GM21717 (cell line): ENCODE measurements around the gene COPG1.

Experiments
- ATAC-seq: cut with Tn5 transposase; IDR thresholded peaks from one replicate; pipeline ENCODE4 v1.9.1; 2021; ENCODE audit warnings: mild to moderate bottlenecking, moderate library complexity; ENCODE audit not compliant: unreplicated experiment

The COPG1 gene

GRCh38 chr3:129278439-129278965, 29.1 kb downstream of the COPG1 start, which contains the start of gene HMCES:
Gene HMCES, plus strand, starts transcription at chr3:129278870. Its CDS starts 863 bp downstream, at chr3:129279733.
- ATAC-seq = peak; percentile 47

GRCh38 chr3:129278966-129279906, 29.8 kb downstream of the COPG1 start:
- ATAC-seq = no peak

DNA sequence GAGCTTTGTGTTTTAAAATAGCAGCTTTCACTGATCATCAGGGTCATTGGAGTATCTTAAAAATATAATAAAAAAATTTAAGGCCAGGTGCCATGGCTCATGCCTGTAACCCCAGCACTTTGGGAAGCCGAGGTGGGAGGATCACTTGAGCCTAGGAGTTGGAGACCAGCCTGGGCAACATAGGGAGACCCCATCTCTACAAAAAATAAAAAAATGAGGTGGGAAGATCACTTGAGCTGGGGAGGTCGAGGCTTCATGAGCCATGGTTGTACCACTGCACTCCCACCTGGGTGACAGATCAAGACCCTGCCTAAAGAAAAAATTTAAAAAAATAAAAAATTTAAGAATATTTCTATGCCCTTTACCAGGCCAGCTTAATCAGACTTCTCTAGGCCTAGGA, 30.8 kb downstream of the COPG1 start:
- no peak for ATAC-seq

- ATAC-seq = no peak
These were observed 32.3 kb downstream of the COPG1 start for GRCh38 chr3:129281726-129282125.

- ATAC-seq = peak; percentile 62
These were observed 33.4 kb downstream of the COPG1 start for GRCh38 chr3:129282727-129283327.

GRCh38 chr3:129286081-129286480, 36.7 kb downstream of the COPG1 start:
- ATAC-seq = no peak

DNA sequence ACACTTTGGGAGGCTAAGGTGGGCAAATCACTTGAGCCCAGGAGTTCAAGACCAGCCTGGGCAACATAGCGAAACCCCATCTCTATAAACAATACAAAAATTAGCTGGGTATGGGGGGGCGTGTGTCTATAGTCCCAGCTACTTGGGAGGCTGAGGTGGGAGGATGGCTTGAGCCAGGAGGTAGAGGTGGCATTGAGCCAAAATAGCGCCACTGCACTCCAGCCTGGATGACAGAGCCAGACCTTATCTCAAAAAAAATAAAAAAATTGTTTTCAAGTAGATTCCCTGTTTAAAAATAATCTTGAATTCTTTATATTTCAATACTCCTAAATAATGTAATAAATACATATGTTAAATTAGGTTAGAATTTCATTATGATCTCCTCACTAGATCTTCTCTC, 39.0 kb downstream of the COPG1 start:
- ATAC-seq = no peak

DNA sequence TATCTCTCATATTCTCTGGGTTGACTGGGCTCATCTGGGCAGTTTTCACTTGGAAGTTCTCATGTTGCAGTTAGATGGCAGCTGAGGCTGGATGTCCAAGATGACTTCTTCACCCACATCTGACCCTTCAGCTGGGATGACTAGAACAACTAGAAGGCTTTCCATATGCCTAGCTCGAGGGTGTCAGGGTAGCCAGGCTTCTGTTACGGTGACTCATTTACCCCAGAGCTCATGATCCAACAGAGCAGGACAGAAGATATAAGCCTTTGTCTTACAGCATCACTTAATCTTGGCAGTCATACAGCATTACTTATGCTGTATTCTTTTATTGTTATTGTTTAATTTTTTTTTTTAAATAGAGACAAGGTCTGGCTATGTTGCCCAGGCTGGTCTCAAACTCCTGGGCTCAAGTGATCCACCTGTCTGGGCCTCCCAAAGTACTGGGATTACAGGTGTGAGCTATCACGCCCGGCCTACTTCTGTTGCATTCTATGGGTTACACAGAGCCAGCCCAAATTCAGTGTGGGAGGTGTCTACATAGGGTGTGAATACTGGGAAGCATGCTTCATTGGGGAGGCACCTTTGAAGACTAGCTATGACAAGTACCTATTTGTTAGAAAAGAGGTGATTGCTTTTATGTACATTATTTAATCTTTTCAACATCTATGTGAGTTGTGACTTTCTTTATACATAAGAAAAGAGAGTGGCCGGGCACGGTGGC, 40.0 kb downstream of the COPG1 start:
- ATAC-seq = no peak

DNA sequence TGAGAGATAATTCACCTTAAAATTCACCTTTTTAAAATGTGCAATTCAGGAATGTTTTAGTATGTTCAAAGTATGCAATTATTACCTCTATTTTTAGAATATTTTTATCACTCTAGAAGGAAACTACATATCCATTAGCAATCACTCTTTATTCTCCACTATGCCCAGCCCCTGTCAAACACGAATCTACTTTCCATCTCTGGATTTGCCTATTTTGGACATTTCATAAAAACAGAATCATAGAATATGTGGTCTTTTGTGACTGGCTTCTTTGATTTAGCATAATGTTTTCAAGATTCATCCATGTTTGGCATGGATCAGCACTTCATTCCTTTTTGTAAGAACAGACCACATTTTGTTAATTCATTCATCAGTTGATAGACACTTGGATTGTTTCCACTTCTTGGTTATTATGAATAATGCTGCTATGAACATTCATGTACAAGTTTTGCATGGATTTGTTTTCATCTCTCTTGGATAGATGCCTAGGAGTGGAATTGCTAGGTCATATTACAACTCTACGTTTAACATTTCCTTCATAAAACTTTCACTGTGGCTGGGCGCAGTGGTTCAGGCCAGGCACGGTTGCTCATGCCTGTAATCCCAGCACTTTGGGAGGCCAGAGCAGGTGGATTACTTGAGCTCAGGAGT, 42.0 kb downstream of the COPG1 start:
- ATAC-seq = no peak

- ATAC-seq = no peak
These were observed 45.9 kb downstream of the COPG1 start for GRCh38 chr3:129295286-129295685.

- ATAC-seq = no peak
These were observed 54.9 kb downstream of the COPG1 start for GRCh38 chr3:129304146-129304961.

DNA sequence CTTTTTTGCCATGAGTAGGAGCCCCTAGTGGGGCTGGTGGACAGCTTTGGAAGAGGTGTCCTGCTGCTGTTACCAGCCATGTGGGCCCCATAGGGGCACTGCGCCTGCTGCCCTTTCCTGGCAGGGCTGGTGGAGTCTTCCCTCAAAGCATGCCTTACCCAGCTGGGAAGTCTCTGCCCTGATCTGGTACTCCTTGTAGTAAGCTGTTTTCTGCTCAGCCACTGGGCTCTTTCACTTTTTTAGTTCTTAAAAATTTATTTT, 55.5 kb downstream of the COPG1 start:
- ATAC-seq = no peak

DNA sequence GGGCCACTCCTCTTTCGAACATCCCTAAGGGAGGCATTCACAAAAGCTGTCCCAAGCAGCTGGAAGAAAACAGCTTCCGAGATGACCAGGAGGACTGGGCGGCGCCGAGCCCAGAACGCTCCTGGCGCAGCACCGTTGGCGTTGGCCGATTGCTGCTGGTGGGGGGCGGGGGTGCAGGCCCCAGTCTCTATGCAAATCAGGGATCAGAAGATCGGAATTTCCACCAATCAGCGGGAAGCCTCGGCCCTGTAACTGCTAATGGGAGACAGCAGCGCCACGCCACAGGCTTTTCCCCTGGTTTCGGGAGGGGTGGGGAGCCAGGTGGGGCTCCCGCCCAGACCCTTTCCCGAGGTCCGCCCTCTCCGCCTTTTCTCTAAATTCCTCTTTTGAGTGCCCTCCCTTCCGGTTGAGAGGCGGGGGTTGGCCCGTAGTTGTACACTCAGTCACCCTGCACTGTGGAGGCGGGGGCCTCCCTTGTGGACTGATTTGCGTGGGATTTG, 56.2 kb downstream of the COPG1 start:
- ATAC-seq = no peak

DNA sequence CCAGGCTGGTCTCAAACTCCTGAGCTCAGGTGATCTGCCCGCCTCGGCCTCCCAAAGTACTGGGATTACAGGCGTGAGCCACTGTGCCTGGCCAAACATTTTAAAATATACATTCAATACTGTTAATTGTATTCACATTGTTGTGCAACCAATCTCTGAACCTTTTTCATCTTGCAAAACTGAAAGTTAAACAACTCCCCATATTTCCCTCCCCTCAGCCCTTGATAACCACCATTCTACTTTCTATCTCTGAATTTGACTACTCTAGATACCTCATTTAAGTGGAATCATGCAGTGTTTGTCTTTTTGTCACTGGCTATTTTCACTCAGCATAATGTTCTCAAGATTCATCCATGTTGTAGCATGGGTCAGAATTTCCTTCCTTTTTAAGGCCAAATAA, 59.2 kb downstream of the COPG1 start:
- ATAC-seq = no peak

DNA sequence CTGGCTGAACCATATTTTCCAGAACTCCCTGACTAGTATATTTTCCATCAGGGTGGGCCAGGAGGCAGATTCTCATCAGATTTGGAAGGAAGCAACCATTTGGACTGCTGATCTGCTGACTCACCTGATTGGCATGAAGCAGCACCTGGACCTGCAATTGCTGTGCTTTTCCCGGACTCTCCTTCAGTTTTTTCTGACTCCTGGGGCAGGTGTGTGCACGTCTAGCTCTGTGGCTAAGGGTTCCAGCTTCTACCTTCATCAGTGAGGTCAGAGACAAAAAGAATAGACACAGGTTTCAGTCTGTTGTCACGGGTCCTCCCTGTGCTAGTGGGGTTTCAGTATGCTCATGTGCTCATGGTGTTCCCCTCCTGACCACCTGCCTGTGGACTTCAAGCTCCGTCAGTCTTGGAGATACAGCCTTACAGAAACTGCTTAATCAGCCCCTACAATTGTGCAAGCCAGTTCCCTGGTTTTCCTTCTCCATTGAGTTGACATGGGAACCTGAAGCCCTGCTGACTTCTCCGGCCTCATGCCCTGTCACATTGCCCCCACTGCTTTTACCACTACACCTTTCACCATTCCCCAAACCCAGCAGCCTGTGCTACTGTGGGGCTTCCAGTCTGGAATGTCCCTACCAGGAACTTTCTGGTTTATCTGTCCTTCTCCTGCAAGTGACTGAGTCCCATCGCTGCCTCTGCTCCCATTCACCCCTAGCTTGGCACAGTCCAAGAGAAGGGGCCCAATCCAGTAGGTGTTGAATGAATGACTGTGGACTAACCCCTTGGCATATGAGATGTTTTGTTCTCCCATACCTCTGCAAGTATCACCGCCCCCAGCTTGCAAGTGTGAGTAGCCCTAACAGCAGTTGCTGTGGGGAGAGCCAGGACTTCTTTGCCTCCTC, 61.0 kb downstream of the COPG1 start:
- no peak for ATAC-seq

DNA sequence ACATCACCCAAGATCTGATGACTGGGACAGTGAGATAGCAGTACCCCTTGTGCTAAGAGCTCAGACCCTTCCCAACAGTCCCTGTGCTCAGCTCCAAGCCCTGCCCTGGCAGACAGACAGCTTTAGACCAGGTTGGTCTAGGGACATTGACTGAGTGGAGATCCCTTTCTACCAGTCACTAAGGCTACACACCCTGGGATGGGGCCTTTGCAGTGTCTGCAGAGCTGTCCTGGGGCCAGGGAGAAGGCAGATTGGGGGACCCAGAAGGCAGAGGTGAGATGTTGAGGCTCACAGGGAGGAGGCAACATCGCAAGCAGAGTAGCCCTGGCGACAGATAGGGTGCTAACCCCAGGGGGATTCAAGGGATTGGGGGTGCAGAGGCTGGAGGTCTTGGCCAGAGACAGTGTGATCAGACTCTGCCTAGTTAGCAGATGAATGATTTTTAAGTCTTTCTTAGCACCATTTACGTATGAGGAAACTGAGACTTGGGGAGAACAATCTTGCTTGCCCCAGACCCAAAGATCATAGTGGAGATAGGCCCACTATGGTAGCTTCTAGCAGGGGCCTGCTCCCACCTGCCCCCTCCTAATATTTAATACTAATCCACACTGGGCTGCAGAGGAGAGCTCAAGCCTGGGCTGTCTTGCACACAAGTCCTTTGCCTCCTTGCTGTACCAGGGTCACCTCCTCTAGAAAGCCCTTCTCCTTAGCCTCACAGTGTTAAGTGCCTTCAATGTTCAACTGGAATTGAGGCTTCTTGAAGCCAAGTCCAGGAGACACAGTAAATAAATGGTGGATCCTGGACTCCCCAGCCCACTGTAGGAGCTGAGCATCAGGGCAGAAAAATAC, 61.9 kb downstream of the COPG1 start:
- no peak for ATAC-seq

DNA sequence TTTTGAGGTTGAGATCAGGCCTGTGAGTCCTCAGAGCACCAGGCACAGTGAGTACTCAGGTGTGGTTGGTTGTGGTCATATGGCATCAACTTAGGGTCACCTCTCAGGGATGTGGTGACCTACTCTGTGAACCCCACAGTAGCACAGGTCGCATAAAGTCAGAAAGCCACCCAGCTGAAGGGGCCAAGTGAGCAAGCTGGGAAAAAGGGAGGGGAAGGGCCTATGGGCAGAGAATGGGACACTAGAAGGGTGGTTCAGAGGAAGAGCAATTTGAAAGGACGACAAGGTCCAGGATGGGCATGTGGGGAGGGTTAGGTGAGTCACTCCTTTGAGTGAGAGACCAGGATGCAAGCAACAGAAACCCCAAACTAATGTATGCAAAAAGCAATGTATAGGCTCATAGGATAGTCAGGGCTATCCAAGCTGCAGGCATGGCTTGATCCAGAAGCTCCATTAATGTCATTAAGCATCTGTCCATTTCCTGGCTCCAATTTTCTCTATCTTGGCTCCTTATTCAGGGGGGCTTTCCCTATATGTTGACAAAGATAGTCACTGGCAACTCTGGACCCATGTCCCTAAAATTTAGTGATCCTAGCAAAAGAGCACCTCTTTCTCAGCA, 62.7 kb downstream of the COPG1 start:
- no peak for ATAC-seq
